CD14-positive monocyte (primary cell): ENCODE measurements around the gene USP3. TPM values are rescaled to one million over a fixed set of nuclear protein-coding genes. Genes with fewer than 3 reads are reported as not detected.

Source experiments
- DNase-seq, 3 donors: peaks; one replicate each; pipeline ENCODE4 v3.0.0-alpha.2; 2011 to 2022
- H2AFZ ChIP-seq: 2 replicates; pipeline ENCODE4 v1.6.0; 2012; ENCODE audit warnings: mild to moderate bottlenecking, low read depth, low read length, inconsistent platforms; ENCODE audit not compliant: insufficient read depth, poor library complexity, severe bottlenecking
- H3K27ac ChIP-seq, 2 donors: 1 replicate in 1 of 2; 2 replicates in 1 of 2; pipeline ENCODE4 v1.5.1; 2012 to 2013; ENCODE audit warnings: low read length in 2 of 2, control low read depth in 1 of 2, inconsistent platforms in 1 of 2, low read depth in 1 of 2, mild to moderate bottlenecking in 1 of 2
- H3K27me3 ChIP-seq, 2 donors: one replicate each; pipeline versions ENCODE4 v1.6.0 to v1.6.1; 2011 to 2013; ENCODE audit warnings: low read length in 2 of 2; ENCODE audit not compliant: control insufficient read depth in 2 of 2, insufficient read depth in 2 of 2
- H3K36me3 ChIP-seq, 2 donors: replicated peaks in 1 of 2; 1 replicate in 1 of 2; 2 replicates in 1 of 2; pipeline versions ENCODE4 v1.5.1 to v1.6.1; 2012 to 2013; ENCODE audit warnings: low read length in 2 of 2, control low read depth in 1 of 2, inconsistent platforms in 1 of 2, mild to moderate bottlenecking in 1 of 2; ENCODE audit not compliant: insufficient read depth in 2 of 2, control insufficient read depth in 1 of 2
- H3K4me1 ChIP-seq, 2 donors: 1 replicate in 1 of 2; 2 replicates in 1 of 2; pipeline versions ENCODE4 v1.5.1 to v1.6.1; 2012 to 2013; ENCODE audit warnings: low read length in 2 of 2, control low read depth in 1 of 2, inconsistent platforms in 1 of 2, mild to moderate bottlenecking in 1 of 2, moderate library complexity in 1 of 2; ENCODE audit not compliant: insufficient read depth in 2 of 2, control insufficient read depth in 1 of 2
- H3K4me2 ChIP-seq: replicated peaks from 2 replicates; pipeline ENCODE3; 2012; ENCODE audit warnings: low read length, moderate library complexity, mild to moderate bottlenecking; ENCODE audit not compliant: poor library complexity, severe bottlenecking; ENCODE audit errors: extremely low read depth
- H3K4me3 ChIP-seq, 3 experiments: fragments of 200-600 bp in 1 of 3; sonication (generic) in 1 of 3; replicated peaks in 1 of 3; 1 replicate in 2 of 3; 2 replicates in 1 of 3; pipeline ENCODE4 v1.5.1; 2011 to 2013; ENCODE audit warnings: low read length in 3 of 3, mild to moderate bottlenecking in 3 of 3, control low read depth in 2 of 3, low read depth in 2 of 3, inconsistent platforms in 1 of 3, moderate library complexity in 1 of 3
- H3K79me2 ChIP-seq: 2 replicates; pipeline ENCODE4 v1.6.0; 2012; ENCODE audit warnings: mild to moderate bottlenecking, control low read depth, inconsistent platforms, low read length, moderate library complexity; ENCODE audit not compliant: insufficient read depth
- H3K9ac ChIP-seq: 2 replicates; pipeline ENCODE4 v1.6.0; 2017; ENCODE audit warnings: low read length, mild to moderate bottlenecking; ENCODE audit not compliant: insufficient read depth, poor library complexity, severe bottlenecking
- H3K9me3 ChIP-seq, 2 donors: replicated peaks in 1 of 2; 1 replicate in 1 of 2; 2 replicates in 1 of 2; pipeline versions ENCODE4 v1.5.1 to v1.6.1; 2012 to 2013; ENCODE audit warnings: low read length in 2 of 2, control low read depth in 1 of 2; ENCODE audit not compliant: control insufficient read depth in 1 of 2, insufficient read depth in 1 of 2
- H4K20me1 ChIP-seq: 2 replicates; pipeline ENCODE4 v1.6.0; 2012; ENCODE audit warnings: mild to moderate bottlenecking, low read length, control low read depth, moderate library complexity; ENCODE audit not compliant: insufficient read depth
- H3K27ac Mint-ChIP-seq, 7 donors: one replicate each; pipeline ENCODE4 v1.8.0; 2020; ENCODE audit warnings: mild to moderate bottlenecking in 7 of 7, mixed read lengths in 7 of 7, moderate library complexity in 6 of 7, inconsistent platforms in 2 of 7
- H3K27me3 Mint-ChIP-seq, 3 donors: one replicate each; pipeline ENCODE4 v1.8.0; 2021 to 2022; ENCODE audit warnings: low read depth in 3 of 3, mild to moderate bottlenecking in 3 of 3, mixed read lengths in 3 of 3, moderate library complexity in 3 of 3, inconsistent platforms in 1 of 3
- H3K36me3 Mint-ChIP-seq, 2 donors: one replicate each; pipeline ENCODE4 v1.8.0; 2020; ENCODE audit warnings: mixed read lengths in 2 of 2, inconsistent platforms in 1 of 2, mild to moderate bottlenecking in 1 of 2
- H3K4me1 Mint-ChIP-seq: one replicate; pipeline ENCODE4 v1.8.0; 2020; ENCODE audit warnings: mild to moderate bottlenecking, mixed read lengths
- H3K4me3 Mint-ChIP-seq, 2 donors: one replicate each; pipeline ENCODE4 v1.8.0; 2020; ENCODE audit warnings: mild to moderate bottlenecking in 2 of 2, mixed read lengths in 2 of 2, moderate library complexity in 1 of 2
- H3K9me3 Mint-ChIP-seq, 7 donors: one replicate each; pipeline ENCODE4 v1.8.0; 2020 to 2022; ENCODE audit warnings: mixed read lengths in 7 of 7, mild to moderate bottlenecking in 6 of 7, moderate library complexity in 6 of 7, inconsistent platforms in 2 of 7
- CTCF ChIP-seq: fragments of 200-600 bp; IDR thresholded peaks from one replicate; pipeline ENCODE4 v1.8.0; 2022; ENCODE audit warnings: antibody characterized with exemption, mild to moderate bottlenecking
- WGBS: methylation state at CpG from one replicate; pipeline ENCODE4 v1.1.5; 2013; ENCODE audit warnings: missing lambda C conversion rate; ENCODE audit not compliant: insufficient coverage; 5-methylcytosine and 5-hydroxymethylcytosine counted together
- intact Hi-C, 2 donors: fragments of 100-400 bp; cut with micrococcal nuclease; formaldehyde crosslinking; loops; one replicate each; pipeline versions ENCODE4 v1.15.0 to v1.15.1; 2023
- polyA plus RNA-seq, 3 donors: library from polyadenylated mRNA; depleted of rRNA in 1 of 3; unstranded in 2 of 3; stranded (reverse) in 1 of 3; fragments of 300-500 nt in 2 of 3; fragments of >200 nt in 1 of 3; fragmentation: Illumina TruSeq in 2 of 3; gene quantifications; 1 replicate in 2 of 3; 2 replicates in 1 of 3; pipeline ENCODE4 v1.2.3, GENCODE V29; 2012 to 2021

The USP3 gene
- polyA plus RNA-seq, 3 donors, result 91.4 to 167 (median 122) TPM

- 100% methylated on average over 1 of the region's 5 CpGs for WGBS
Observed at GRCh38 chr15:63512148-63512547, 7.8 kb downstream of the USP3 start.

GRCh38 chr15:63513271-63513670, 8.9 kb downstream of the USP3 start:
- WGBS, result no CpG with 5 or more reads among the region's 6 CpGs
- Histone ChIP-seq H3K4me2 (peak overlapping the region; percentile 20), H3K9me3 (no peaks in the 10 kb centered on the region), H4K20me1 (peaks cover 100% of the 10 kb centered on the region), H3K27me3 (no peaks in the 10 kb centered on the region), H3K79me2 (peaks cover 100% of the 10 kb centered on the region), H2AFZ (no peak overlapping the region), H3K9ac (no peak overlapping the region), H3K36me3 (no peaks in the 10 kb centered on the region), H3K4me3 (no peak overlapping the region), H3K4me1 (peaks cover 85 to 99% of the 10 kb centered on the region in 2 donors), H3K27ac (peak overlapping the region; percentile 11 to 83)
- Mint-ChIP-seq H3K4me3 (no peak overlapping the region), H3K27me3 (peaks cover 0 to 2% (median 0%) of the 10 kb centered on the region in 3 donors), H3K9me3 (no peaks in the 10 kb centered on the region), H3K27ac (peak overlapping the region; percentile 5 to 96 (median 74)), H3K36me3 (peaks cover 2 to 10% of the 10 kb centered on the region in 2 donors), H3K4me1 (peaks cover 91% of the 10 kb centered on the region)
- no peak for DNase-seq
- intact Hi-C loops, result no loop called here
- TF ChIP-seq CTCF, result no peak

More at GRCh38 chr15:63512148-63512547, 7.8 kb downstream of the USP3 start:
- peaks cover 100% of the 10 kb centered on the region for H3K79me2 ChIP-seq
- peaks cover 100% of the 10 kb centered on the region for H4K20me1 ChIP-seq
- intact Hi-C loops, result no loop called here
- Mint-ChIP-seq H3K4me1 (peaks cover 88% of the 10 kb centered on the region), H3K27me3 (peaks cover 0 to 2% (median 0%) of the 10 kb centered on the region in 3 donors), H3K36me3 (peaks cover 0 to 13% of the 10 kb centered on the region in 2 donors), H3K27ac (peak overlapping the region; percentile 72 to 92 (median 91)), H3K9me3 (no peaks in the 10 kb centered on the region), H3K4me3 (no peak overlapping the region)
- H3K4me1 ChIP-seq, result peaks cover 84 to 99% of the 10 kb centered on the region in 2 donors
- DNase-seq, result no peak
- no peaks in the 10 kb centered on the region for H3K27me3 ChIP-seq
- H3K36me3 ChIP-seq, result no peaks in the 10 kb centered on the region
- H3K9me3 ChIP-seq, result no peaks in the 10 kb centered on the region
- H2AFZ ChIP-seq, result no peak overlapping the region
- H3K9ac ChIP-seq, result no peak overlapping the region
- H3K4me3 ChIP-seq, result peak overlapping the region in 1 of 3 experiments; percentile 14
- TF ChIP-seq CTCF, result no peak
- H3K27ac ChIP-seq, result peak overlapping the region; percentile 39 to 83
- peak overlapping the region; percentile 20 for H3K4me2 ChIP-seq
